K562 (cell line): ENCODE data around the gene RFX6. TPM values are rescaled to one million over a fixed set of nuclear protein-coding genes. Genes with fewer than 3 reads are reported as not detected.

Experiments
- BACH1 ChIP-seq: fragments of 200-800 bp; sonication (Bioruptor generic); IDR thresholded peaks from 2 replicates; pipeline ENCODE4 v1.6.1; 2016; ENCODE audit warnings: missing genetic modification characterization, missing compliant biosample characterization
- C11orf30 ChIP-seq: fragments of 450-650 bp; IDR thresholded peaks from 2 replicates; pipeline ENCODE4 v1.6.1; 2016; ENCODE audit warnings: low read depth, mild to moderate bottlenecking
- KDM4B ChIP-seq, 2 experiments: fragments of 450-650 bp in 1 of 2; sonication (generic) in 1 of 2; IDR thresholded peaks; 2 replicates each; pipeline ENCODE4 v1.6.1; 2016 to 2017; ENCODE audit warnings: borderline replicate concordance in 2 of 2, antibody characterized with exemption in 1 of 2, low read depth in 1 of 2, mild to moderate bottlenecking in 1 of 2
- MAFF ChIP-seq: IDR thresholded peaks from 2 replicates; pipeline ENCODE4 v1.6.1; 2012; ENCODE audit warnings: low read length, improper control_type of control experiment
- NEUROD1 ChIP-seq: fragments of 150-350 bp; IDR thresholded peaks from 2 replicates; pipeline ENCODE4 v1.6.1; 2014; ENCODE audit warnings: borderline replicate concordance, low read length, low read depth; ENCODE audit not compliant: partially characterized antibody
- NFE2 ChIP-seq: IDR thresholded peaks from 2 replicates; pipeline ENCODE4 v1.6.1; 2014; ENCODE audit warnings: antibody characterized with exemption, low read depth
- PHF20 ChIP-seq: fragments of 450-650 bp; IDR thresholded peaks from 2 replicates; pipeline ENCODE4 v1.6.1; 2018; ENCODE audit not compliant: partially characterized antibody
- POLR2B ChIP-seq: fragments of 450-650 bp; IDR thresholded peaks from 2 replicates; pipeline ENCODE4 v1.6.1; 2018; ENCODE audit warnings: low read depth; ENCODE audit not compliant: partially characterized antibody
- POLR3G ChIP-seq: IDR thresholded peaks from 2 replicates; pipeline ENCODE4 v1.6.1; 2011; ENCODE audit not compliant: insufficient read length, insufficient replicate concordance; ENCODE audit errors: extremely low read depth
- RFX7 ChIP-seq: fragments of 250-450 bp; sonication (Bioruptor Pico); IDR thresholded peaks from 2 replicates; pipeline ENCODE4 v1.5.1; 2021; ENCODE audit warnings: mild to moderate bottlenecking
- ZFP36 ChIP-seq: fragments of 150-350 bp; IDR thresholded peaks from 2 replicates; pipeline ENCODE4 v1.6.1; 2018; ENCODE audit warnings: low read length, low read depth; ENCODE audit not compliant: partially characterized antibody
- ZNF263 ChIP-seq: sonication (generic); formaldehyde crosslinking; IDR thresholded peaks from 2 replicates; pipeline ENCODE4 v1.8.0; 2022; ENCODE audit warnings: mild to moderate bottlenecking, missing genetic modification reagents, borderline replicate concordance
- ZNF316 ChIP-seq: fragments of 450-650 bp; IDR thresholded peaks from 2 replicates; pipeline ENCODE4 v1.6.1; 2016
- ZNF778 ChIP-seq: fragments of 450-650 bp; formaldehyde crosslinking; IDR thresholded peaks from 2 replicates; pipeline ENCODE4 v1.4.0; 2020; ENCODE audit warnings: mild to moderate bottlenecking, moderate library complexity
- polyA plus RNA-seq, 8 experiments: library from polyadenylated mRNA; depleted of rRNA in 4 of 8; stranded (reverse) in 5 of 8; unstranded in 3 of 8; fragments of >200 nt; fragmentation: Nextera tagmentation in 2 of 8; fragmentation: Illumina TruSeq in 1 of 8; extraction: Ambion mirVana in 2 of 8; extraction: Trizol in 1 of 8; gene quantifications; 2 replicates each; pipeline versions ENCODE4 v1.2.1 to v1.2.3, GENCODE V29; 2011 to 2014; ENCODE audit warnings: inconsistent platforms in 1 of 8, missing spikeins in 1 of 8
- total RNA-seq, 7 experiments: library from RNA; depleted of rRNA in 6 of 7; stranded (reverse); fragments of >200 nt in 6 of 7; fragmentation: Illumina TruSeq in 2 of 7; extraction: Trizol in 2 of 7; gene quantifications; 2 replicates each; pipeline versions ENCODE4 v1.2.1 to v1.2.3, GENCODE V29; 2011 to 2021; ENCODE audit warnings: low replicate concordance in 1 of 7
- TF ChIP-seq, protein P1 (sequence below): fragments of 250-450 bp; sonication (Bioruptor Pico); IDR thresholded peaks from 2 replicates; pipeline ENCODE4 v1.4.0; 2020; ENCODE audit warnings: mild to moderate bottlenecking, moderate library complexity
- TF ChIP-seq, protein P2 (sequence below), 3 experiments: fragments of 200-800 bp in 1 of 3; fragments of 250-450 bp in 1 of 3; fragments of 450-650 bp in 1 of 3; sonication (Bioruptor Pico) in 1 of 3; sonication (Bioruptor generic) in 1 of 3; formaldehyde crosslinking in 1 of 3; IDR thresholded peaks; 2 replicates each; pipeline versions ENCODE4 v1.6.1 to v1.8.0; 2016 to 2022; ENCODE audit warnings: mild to moderate bottlenecking in 2 of 3, missing genetic modification characterization in 2 of 3, missing compliant biosample characterization in 1 of 3, moderate library complexity in 1 of 3
- TF ChIP-seq, protein P3 (sequence below): fragments of 450-650 bp; IDR thresholded peaks from one replicate; pipeline ENCODE4 v1.6.1; 2018; ENCODE audit warnings: mild to moderate bottlenecking, moderate library complexity; ENCODE audit not compliant: partially characterized antibody
- TF ChIP-seq, protein P4 (sequence below): fragments of 250-450 bp; sonication (Bioruptor Pico); IDR thresholded peaks from 2 replicates; pipeline ENCODE4 v1.8.0; 2021; ENCODE audit warnings: borderline replicate concordance, mild to moderate bottlenecking, moderate library complexity; ENCODE audit not compliant: poor library complexity, severe bottlenecking

The RFX6 gene
- total and polyA plus RNA-seq, 9 of the 15 experiments (the other 6 are each of a cell fraction or from before 2014, with no cell fraction given), result not detected

DNA sequence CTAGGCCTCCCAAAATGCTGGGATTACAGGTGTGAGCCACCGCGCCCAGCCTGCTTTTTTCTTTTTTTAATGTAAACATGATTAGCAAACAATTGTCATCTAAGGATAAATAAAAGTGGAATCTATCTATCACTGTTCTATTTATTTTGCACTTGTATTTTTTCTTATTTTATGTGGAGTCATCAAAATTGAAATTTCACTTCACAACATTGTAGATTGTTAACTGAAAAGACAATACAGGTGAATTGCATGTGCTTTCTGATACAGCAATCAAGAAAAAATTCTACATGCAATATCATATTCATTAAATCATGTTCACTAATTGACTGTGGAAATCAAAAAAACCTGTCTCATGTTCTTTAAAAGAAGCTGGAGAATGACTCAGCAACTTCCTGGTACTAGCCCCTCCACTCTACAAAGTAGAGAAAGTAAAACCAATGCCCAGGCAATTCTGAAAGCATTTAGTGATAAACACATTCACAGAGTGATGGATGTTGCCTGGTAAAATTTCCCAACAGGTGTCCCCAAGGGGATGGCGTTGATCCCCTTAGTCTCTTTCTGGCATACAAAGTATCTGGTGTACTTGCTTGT, 10.7 kb upstream of the RFX6 start (continued):
- no peak for TF ChIP-seq NEUROD1
- TF ChIP-seq, protein P1, sequence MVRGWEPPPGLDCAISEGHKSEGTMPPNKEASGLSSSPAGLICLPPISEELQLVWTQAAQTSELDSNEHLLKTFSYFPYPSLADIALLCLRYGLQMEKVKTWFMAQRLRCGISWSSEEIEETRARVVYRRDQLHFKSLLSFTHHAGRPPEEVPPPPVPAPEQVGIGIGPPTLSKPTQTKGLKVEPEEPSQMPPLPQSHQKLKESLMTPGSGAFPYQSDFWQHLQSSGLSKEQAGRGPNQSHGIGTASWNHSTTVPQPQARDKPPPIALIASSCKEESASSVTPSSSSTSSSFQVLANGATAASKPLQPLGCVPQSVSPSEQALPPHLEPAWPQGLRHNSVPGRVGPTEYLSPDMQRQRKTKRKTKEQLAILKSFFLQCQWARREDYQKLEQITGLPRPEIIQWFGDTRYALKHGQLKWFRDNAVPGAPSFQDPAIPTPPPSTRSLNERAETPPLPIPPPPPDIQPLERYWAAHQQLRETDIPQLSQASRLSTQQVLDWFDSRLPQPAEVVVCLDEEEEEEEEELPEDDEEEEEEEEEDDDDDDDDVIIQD (CRISPR knock-in tag), result no peak
- TF ChIP-seq BACH1 (tag), result peak; percentile 77
- TF ChIP-seq ZNF316, result peak; percentile 92
- TF ChIP-seq, protein P2, sequence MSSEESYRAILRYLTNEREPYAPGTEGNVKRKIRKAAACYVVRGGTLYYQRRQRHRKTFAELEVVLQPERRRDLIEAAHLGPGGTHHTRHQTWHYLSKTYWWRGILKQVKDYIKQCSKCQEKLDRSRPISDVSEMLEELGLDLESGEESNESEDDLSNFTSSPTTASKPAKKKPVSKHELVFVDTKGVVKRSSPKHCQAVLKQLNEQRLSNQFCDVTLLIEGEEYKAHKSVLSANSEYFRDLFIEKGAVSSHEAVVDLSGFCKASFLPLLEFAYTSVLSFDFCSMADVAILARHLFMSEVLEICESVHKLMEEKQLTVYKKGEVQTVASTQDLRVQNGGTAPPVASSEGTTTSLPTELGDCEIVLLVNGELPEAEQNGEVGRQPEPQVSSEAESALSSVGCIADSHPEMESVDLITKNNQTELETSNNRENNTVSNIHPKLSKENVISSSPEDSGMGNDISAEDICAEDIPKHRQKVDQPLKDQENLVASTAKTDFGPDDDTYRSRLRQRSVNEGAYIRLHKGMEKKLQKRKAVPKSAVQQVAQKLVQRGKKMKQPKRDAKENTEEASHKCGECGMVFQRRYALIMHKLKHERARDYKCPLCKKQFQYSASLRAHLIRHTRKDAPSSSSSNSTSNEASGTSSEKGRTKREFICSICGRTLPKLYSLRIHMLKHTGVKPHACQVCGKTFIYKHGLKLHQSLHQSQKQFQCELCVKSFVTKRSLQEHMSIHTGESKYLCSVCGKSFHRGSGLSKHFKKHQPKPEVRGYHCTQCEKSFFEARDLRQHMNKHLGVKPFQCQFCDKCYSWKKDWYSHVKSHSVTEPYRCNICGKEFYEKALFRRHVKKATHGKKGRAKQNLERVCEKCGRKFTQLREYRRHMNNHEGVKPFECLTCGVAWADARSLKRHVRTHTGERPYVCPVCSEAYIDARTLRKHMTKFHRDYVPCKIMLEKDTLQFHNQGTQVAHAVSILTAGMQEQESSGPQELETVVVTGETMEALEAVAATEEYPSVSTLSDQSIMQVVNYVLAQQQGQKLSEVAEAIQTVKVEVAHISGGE (CRISPR knock-in tag; IDR thresholded peaks at IDR 0.05), result no peak
- TF ChIP-seq POLR3G, result no peak
- TF ChIP-seq C11orf30, result peak; percentile 80
- TF ChIP-seq ZFP36, result no peak
- TF ChIP-seq ZNF778 (CRISPR knock-in tag), result no peak
- no peak for TF ChIP-seq PHF20
- no peak for TF ChIP-seq POLR2B
- TF ChIP-seq MAFF, result peak; percentile 70
- TF ChIP-seq, protein P3, sequence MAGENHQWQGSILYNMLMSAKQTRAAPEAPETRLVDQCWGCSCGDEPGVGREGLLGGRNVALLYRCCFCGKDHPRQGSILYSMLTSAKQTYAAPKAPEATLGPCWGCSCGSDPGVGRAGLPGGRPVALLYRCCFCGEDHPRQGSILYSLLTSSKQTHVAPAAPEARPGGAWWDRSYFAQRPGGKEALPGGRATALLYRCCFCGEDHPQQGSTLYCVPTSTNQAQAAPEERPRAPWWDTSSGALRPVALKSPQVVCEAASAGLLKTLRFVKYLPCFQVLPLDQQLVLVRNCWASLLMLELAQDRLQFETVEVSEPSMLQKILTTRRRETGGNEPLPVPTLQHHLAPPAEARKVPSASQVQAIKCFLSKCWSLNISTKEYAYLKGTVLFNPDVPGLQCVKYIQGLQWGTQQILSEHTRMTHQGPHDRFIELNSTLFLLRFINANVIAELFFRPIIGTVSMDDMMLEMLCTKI, result no peak
- no peak for TF ChIP-seq KDM4B (IDR thresholded peaks at IDR 0.05; ENCODE audit: borderline replicate concordance in 2 of 2, low read depth in 1 of 2)
- TF ChIP-seq NFE2, result peak; percentile 88
- TF ChIP-seq, protein P4, sequence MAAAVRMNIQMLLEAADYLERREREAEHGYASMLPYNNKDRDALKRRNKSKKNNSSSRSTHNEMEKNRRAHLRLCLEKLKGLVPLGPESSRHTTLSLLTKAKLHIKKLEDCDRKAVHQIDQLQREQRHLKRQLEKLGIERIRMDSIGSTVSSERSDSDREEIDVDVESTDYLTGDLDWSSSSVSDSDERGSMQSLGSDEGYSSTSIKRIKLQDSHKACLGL (CRISPR knock-in tag), result no peak
- TF ChIP-seq ZNF263 (CRISPR knock-in tag), result no peak
- TF ChIP-seq RFX7, result no peak
- TF ChIP-seq, all 486 proteins: peak for 8
